Ammon's horn (tissue), 1 donor: Measurements from ENCODE around the gene SHE.
A peak's percentile ranks its signal among the peaks of the same experiment; 100 is the strongest.

Source experiments
- DNase-seq: peaks from one replicate; pipeline ENCODE4 v3.0.0-alpha.2; 2016; ENCODE audit warnings: low spot score

Gene SHE

DNA sequence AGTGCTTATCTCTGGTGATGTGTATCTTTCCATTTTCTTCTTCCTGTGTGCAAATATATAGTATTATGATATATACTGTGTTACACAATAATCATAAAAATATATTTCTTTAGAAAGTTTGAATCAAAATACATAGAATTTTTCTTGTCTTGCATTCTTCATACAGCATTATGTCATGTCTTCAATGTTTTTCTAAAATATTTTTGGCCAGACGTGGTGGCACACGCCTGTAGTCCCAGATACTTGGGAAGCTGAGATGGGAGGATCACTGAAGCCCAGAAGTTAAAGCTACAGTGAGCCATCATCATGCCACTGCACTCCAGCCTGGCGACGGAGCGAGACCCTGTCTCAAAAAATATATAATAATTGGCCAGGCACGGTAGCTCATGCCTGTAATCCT, 55.4 kb downstream of the SHE start:
- DNase-seq: no peak

GRCh38 chr1:154446292-154446691, 55.9 kb downstream of the SHE start:
- DNase-seq: no peak

GRCh38 chr1:154445040-154445472, 57.2 kb downstream of the SHE start:
- DNase-seq: no peak

- DNase-seq: no peak
Measured at GRCh38 chr1:154443274-154444013, 58.8 kb downstream of the SHE start.

- no peak for DNase-seq
Measured at GRCh38 chr1:154442006-154442740, 60.0 kb downstream of the SHE start.

- DNase-seq: no peak
Measured at GRCh38 chr1:154441241-154441888, 60.8 kb downstream of the SHE start.

GRCh38 chr1:154440036-154440804, 62.0 kb downstream of the SHE start:
- DNase-seq: no peak

DNA sequence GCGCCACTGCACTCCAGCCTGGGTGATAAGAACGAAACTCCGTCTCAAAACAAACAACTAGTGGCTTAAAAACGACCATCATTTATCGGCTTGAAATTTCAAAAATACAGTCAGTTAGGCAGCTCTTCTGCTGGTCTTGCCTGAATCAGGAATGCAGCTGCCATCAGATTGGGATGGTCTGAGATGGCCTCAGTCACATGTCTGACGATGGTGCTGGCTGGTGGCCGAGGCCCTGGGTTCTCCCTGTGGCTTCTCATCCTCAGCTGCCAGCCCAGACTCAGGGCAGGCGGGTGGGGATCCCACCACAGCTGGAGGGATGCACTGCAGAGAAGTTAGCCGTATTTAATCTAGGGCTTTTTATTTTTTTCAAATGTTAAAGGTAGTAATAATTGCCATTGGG, 65.8 kb downstream of the SHE start:
- DNase-seq: no peak

GRCh38 chr1:154435599-154436200, 66.5 kb downstream of the SHE start:
- no peak for DNase-seq

GRCh38 chr1:154434346-154435085, 67.7 kb downstream of the SHE start:
- peak; percentile 62 for DNase-seq

GRCh38 chr1:154433161-154433764, 68.9 kb downstream of the SHE start:
- no peak for DNase-seq

- DNase-seq: no peak
Measured at GRCh38 chr1:154431586-154432373, 70.4 kb downstream of the SHE start.

GRCh38 chr1:154430903-154431302, 71.3 kb downstream of the SHE start:
- no peak for DNase-seq

DNA sequence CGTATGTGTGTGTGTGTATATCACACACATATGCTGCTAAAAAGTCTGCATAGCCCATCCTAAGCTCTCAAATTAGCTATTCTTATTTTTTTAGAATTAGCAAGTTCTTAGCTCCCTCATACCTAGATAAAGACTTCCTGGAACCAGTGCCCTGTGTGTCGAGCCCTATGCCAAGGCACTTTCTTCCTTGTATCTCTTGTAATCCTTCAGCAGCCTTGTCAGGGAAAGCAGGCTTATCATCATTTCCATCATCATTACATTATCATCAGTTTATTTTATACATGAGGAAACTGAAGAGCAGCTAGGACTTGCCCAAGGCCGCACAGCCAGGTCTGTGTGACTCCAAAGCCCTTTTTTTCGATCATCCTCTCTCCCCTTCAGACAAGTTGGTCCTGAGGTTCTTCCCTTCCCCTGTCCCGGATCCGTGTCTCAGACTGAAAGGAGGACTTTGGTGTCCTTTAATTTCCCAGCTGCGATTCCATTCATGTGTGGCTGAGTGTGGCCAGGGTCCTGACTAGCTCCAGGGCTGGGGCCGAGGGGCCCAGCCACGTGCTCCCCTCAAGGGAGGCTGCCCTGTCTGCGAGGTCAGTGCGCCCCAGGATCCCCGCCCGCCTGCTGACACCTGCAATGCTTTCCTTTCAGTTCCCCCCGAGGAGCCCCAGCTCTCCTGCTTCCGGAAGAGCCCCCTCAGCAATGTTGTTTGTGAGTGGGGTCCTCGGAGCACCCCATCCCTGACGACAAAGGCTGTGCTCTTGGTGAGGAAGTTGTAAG, 72.2 kb downstream of the SHE start:
- no peak for DNase-seq
